Measurements from ENCODE around the gene UGT3A2.
"Not testable (repeated sequence)": the region's sequence is repeated elsewhere in the genome, so short reads cannot be mapped to it uniquely, and the experiment has no call there.

UGT3A2 gene

DNA sequence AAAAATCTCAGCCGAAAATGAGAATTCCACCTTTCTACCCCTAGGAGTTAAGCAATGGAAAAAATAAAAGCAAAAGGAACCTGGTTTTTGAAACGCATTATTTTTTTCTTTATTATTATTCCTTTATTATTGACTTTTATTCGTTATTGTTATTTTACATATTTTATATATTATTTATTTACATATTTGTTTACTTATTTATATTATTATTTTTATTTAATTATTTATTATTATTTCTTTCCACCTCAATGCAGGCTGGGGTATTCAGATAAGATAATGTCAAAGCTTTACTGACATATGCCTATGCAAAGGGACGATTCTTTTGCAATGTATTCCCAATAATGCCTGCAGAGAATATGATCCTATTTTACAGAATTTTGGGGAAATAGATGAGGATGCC is 16.7 kb downstream of the UGT3A2 start:
- DNase-seq: no peak

DNA sequence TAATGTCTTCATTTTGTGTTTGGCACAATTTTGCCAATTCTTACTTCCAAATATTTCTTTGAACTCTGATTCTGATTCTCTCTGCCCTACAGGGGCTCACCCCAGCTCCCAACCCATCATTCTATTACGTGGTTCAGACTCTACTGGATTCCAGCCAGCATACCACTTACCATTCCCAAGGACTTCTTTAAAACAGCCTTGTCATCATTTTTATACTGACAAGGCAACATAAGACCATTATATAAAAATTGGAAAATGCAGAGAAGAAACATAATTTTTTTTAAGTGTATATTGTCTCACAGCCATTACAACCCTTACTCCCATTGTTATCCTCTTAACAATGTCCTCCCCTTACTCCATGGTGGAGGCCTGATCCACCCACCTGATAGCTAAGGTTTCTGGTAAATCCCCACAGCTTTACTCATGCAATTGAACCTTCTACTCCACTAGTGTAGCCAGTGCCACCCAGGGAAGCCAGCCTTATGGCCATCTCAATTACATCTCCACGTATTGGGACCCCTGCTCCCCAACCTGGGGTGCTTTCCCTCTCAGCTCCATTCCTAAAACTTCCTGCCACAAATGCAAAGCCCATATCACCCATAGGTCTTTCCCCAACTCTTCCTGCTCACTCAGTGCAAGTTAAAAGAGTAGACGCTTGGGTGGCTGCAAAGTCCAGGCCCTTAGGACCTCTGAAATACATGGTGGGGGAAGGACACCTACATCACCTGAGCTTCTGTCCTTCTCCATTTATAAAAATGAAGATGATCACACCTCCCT is 19.1 kb downstream of the UGT3A2 start:
- no peak for DNase-seq

DNA sequence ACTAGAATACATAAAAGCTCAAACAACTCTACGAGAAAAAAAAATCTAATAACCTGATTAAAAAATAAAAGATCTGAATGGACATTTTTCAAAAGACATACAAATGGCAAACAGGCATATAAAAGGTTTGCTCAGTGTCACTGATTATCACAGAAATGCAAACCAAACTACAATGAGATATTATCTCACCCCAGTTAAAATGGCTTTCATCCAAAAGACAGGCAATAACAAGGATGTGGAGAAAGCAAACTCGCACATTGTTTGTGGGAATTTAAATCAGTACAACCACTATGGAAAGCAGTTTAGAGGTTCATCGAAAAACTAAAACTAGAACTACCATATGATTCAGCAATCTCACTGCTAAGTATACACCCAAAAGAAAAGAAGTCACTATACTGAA is 20.8 kb downstream of the UGT3A2 start:
- no peak for DNase-seq

DNA sequence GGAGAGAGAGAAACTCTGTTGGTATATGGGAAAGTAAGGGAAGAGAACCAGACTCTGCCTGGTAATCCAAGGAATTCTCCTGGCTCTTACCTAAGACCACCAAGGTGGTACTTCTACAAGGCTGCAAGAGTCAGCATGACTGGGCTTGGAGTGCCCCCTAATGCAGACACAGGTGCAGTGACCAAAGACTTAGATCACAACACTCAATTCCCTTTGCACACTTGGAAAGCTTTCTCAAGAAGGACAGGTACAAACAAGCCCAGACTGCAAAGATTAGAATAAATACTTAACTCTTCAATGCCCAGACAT is 25.2 kb downstream of the UGT3A2 start:
- no peak for DNase-seq

DNA sequence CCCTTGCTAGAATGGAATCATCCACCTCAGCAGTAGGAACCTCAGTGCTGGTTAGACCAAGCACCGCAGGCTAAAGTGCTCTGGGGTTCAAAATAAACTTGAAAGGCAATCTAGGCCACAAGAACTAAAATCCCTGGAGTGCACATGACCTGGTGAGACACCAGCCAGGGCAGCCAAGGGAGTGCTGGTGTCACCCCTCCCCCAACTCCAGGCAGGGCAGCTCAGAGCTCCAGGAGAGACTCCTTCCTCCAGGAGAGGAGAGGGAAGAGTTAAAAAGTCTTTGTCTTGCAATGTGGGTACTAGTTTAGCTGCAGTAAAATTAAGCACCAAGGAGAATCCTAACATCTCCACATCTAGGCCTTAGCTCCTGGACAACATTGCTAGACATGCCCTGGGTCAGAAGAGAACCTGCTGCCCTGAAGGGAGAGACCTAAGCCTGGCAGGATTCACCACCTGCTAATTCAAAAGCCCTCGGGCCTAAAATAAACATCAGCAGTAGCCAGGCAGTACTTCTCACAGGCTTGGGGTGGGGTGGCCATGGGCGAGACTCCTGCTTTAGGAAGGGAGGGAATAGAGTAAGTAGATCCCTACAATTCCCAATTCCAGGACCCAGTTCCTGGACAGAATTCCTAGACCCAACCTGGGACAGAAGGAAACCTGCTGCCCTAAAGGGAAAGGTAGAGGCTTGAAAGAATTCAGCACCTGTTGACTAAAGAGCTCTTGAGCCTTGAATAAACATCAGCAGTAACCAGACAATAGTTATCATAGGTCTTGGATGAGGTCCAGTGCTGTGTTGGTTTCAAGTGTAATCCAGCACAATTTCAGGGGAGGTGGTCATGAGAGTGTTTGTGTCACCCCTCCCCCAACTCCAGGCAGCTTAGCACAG is 25.8 kb downstream of the UGT3A2 start:
- DNase-seq: no peak

DNA sequence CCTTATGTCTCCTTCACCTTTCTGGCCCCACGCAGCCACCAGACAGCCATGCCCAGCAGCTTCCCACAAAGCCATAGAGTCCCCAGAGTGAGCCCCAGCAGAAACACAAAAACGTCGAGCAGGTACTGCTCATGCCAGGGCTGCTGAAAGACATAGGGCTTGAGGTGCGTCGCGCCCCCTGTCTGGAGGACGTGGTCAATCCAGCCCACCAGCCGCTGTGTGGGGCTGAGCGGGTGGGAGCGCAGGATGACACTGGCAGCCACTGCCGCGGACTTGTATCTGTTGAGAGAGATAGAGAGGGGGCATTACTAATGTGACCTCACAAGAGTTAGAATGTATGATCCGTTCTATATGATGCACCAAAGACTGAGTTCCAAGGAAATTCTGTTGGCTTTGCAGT is 31.0 kb downstream of the UGT3A2 start:
- DNase-seq: no peak

DNA sequence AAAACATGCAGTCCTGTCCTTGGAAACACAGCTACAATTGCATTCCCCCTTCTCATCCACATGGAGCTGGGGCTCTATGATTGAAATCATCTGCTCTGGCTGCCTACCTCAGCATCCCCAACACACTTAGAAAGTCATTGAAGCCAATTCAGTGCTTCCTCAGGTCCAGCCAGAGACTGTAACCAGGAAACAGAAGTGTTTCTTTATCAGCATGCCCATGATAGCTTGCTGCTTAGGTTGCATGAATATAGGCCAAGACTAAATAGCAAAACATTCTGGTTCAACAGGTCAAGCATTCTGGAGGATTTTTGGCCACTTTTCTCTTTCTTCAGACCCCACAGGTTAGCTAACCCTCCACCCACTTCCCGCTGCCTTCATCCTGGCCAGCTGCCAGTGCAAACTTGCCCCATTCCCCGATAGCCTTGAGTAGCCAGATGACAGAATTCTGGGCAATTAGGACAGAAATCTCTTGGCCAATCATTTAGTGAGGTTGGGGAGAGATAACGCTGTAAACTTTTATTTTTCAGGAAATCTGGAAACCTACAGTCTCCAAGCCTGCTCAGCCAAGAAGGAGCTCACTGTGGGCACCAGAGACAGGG is 32.0 kb downstream of the UGT3A2 start:
- not testable (repeated sequence) for DNase-seq

DNA sequence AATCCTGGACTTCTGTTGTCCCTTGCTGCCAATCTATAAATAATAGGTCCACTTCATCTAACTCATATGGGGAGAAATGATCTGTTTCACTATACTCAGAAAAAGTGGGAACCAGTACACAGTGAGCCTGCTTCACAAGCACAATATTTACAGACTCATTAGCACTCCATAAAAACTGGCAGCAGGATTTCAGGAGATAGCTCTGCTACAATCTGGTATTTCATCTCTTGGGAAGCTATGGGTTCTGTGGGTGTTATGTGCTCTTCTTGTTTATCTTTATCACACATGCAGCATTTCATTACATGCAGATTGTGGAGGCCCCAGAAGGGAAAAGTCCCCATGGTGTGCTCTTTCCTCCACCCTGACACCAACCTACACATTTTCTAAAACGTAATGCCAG is 33.2 kb downstream of the UGT3A2 start:
- no peak for DNase-seq

DNA sequence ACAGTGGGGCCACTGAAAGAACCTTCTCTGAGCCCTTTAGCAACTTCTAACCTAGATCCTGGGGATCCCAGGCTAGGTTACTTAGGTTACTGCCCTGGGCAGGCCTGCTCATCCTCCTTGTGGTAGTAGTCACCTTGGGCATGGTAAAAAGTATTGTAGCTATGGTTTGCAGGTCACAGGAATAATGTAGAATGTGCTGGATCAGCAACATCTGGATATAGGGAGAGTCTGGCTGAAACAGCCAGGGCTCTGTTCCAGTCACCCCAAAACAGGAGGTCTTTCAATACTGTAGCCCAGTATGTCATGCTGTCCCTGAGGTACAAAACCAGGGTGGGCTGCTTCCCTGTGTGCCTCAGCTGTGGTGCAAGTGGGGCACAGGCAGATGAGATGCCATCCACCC is 33.6 kb downstream of the UGT3A2 start:
- DNase-seq: no peak

DNA sequence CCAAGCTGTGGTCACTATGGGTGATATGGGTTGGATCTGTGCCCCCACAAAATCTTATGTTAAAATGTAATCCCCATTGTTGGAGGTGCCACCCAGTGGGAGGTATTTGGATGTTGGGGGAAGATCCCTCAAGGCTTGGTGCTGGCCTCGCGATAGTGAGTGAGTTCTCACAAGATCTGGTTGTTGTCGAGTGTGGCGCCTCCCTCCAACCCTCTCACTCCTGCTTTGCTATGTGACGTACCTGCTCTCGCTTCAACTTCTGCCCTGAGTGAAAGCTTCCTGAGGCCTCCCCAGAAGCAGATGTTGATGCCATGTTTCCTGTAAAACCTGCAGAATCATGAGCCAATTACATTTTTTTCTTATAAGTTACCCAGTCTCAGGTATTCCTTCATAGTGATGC is 35.5 kb downstream of the UGT3A2 start:
- no peak for DNase-seq

DNA sequence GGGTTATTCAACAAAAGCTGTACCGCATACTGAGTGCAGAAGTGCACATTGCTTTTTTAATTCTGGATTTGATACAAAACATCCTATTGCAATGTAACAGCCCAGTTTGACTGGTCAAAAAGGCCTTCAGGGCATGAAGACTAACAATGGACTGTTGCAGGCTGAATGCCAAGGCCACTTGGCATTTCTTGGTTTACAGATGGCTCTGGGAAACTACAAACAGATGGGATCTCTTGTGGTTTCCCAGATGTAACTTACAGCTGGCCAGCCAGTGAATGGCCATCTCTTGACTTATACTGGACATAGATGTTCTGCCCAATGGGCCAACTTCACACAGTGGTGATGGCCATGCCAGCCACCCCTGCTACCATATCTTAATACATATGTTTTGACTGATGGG is 36.8 kb downstream of the UGT3A2 start:
- DNase-seq: no peak

DNA sequence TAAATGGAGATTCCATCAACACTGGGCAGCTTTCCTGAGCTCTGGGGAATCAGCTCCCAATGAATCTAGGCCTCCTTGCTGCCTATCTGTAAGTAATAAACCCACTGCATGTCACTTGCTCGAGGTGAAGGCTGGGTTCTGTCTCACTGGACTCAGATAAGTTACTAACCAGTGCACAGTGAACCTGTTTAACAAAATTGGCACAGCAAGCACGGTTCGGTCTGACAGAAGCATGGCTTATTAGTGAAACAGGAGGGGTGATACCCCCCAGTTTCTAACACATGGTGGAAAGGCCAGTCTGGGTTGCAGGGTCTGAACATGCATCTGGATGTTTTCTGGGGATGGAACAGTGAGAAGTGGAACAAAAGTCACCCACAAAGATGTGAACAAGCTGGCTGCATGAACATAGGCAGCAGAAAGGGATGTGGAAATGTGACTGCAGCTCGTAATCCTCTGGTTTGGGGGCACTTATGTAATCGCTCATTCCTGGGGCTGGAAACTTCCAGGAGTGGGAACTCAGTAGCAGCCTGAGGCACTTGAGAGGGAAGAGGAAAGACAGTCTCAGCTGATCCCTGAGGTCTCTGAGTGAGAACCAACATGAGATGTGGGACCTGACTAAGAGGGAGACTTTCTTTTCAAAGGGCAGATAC is 37.7 kb downstream of the UGT3A2 start:
- no peak for DNase-seq

DNA sequence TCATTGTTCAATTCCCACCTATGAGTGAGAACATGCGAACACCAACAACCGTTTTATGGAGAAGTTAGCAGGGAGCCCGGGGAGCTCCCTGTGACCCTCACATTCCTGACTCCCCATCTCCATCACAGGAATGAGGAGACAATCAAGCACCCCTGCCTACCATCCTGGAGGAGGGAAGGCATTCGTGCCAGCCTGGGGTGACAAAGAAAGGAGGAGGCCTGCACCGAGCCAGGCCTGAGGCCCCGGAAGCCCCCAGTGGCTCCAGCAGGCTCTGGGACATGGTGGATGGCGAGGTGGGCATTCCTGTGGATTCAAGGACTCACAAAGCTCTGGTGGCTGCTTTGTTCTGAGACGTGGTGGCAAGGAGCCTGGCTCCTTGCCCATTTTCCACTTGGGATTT is 39.0 kb downstream of the UGT3A2 start:
- no peak for DNase-seq

DNA sequence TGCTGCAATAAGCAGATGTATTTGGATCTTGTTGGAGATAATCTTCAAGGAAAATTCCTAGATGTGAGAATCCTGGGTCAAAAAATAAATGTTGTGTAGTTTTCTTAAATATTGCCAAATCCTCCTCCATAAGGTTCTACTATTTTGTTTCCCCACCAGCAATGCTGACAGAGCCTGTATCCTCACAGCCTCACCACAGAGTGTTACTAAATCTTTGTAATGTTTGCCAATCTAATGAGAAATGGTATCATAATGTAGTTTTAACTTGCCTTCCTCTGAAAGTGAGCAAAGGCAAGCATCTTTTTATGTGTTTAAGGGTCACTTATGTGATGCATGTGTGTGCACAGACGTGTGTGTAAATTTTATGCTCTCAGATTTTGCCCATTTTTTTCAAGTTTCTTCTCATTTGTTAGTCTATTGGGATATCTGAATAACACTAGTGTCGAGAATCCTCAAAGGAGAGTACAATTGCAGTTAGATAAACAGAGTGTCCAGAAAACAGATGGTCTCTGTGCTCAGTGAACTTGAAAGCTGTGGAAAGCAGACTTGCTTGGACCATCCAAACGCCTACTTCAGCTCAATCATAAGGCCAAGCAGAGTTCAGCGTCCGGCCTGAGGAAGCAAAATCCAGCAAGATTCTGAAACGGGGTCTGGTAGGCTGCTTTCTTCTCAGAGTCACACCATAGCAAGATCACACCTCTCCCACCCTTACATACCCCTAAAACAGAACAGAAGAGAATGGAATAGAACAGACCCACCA is 39.8 kb downstream of the UGT3A2 start:
- DNase-seq: no peak

DNA sequence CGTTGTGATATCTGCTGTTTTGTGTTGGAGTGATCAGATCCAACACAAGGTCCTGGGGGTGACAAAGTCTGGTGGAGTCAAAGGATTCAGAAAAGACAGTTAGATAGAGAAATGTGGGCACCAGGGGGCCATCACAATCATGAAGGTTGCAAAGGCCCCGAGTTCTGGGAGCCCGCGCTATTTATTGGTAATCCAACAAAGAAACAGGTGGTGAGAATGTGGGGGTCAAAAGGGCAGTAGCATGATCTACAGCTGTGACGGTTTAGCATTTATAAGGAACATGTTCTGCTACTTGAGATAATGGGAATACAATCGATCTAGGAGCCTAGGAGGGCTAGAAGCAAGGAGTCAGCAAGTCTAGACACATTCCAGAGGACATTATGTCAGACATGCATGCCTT is 44.4 kb downstream of the UGT3A2 start:
- DNase-seq: not testable (repeated sequence)

DNA sequence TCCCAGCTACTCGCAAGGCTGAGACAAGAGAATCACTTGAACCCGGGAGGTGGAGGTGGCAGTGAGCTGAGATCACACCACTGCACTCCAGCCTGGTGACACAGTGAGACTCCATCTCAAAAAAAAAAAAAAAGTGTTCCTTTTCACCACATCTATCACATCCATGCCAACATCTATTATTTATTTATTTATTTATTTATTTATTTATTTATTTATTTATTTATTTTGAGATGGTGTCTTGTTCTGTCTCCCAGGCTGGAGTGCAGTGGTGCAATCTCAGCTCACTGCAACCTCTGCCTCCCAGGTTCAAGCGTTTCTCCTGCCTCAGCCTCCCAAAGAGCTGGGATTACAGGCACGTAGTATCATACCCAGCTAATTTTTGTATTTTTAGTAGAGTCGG is 47.1 kb downstream of the UGT3A2 start:
- DNase-seq: not testable (repeated sequence)

DNA sequence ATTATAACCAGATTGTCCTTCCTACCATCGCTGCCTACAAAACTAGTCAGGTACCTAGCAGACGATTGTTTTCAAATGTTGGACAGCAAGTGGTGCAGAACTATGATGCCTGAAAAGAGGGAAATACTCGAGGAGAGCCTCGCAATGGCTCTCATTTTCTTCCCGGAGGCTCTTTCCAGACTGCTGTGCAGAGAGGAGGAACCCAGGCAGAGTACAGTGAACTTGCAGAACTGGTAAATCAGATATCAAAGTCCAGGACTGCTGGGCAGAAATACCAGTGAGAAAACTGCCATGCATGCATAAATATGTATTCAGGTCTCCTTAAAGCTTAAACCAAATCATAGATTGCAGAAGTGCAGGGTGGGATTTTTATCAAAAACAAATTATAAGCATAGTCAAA is 49.1 kb downstream of the UGT3A2 start:
- DNase-seq: no peak

DNA sequence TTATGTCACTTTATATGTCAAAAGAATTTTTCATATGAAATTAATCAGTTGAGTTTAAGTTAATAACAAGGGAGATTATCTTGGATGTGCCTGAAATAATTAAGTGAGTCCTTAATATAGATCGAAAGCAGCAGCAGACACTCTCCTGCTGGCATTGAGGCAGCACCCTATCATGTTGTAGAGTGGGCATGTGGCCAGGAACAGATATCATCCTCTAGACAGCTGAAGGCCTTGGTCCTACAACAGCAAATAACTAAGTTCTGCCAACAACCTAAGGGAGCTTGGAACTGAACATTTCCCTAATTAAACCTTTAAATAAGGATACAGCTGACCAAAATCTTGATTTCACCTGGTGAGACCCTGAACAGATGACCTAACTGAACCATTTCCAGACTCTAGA is 49.7 kb downstream of the UGT3A2 start:
- DNase-seq: no peak

DNA sequence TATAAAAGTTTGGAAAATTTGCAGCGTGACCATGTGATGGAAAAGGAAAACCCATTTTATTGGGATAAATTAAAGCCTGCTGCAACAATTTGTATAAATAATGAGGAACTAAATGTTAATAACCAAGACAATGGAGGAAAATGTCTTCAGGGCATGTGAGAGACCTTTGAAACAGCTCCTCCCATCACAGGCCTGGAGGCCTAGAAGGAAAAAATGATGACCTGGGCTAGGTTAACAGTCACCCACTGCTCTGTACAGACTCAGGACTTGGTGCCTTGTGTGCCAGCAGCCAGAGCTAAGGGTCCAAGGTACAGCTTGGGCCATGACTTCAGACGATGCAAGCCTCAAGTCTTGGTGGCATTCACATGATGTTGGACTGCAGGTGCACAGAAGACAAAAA is 53.5 kb downstream of the UGT3A2 start:
- no peak for DNase-seq

DNA sequence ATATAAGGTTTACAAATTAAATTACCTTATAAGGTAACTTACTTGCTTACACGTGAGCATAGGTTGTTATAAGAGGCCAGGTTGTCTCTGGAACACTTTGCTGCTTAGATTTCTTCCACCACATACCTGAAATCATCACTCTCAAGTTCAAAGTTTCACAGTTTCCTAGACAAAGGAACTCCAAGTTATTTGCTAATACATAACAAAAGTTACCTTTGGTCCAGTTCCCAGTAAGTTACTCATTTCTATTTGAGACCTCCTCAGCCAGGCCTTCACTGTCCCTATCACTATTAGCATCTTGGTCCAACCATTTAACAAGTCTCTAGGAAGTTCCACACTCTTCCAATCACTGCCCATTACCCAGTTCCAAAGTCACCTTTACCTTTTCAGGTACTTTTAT is 57.0 kb downstream of the UGT3A2 start:
- no peak for DNase-seq

DNA sequence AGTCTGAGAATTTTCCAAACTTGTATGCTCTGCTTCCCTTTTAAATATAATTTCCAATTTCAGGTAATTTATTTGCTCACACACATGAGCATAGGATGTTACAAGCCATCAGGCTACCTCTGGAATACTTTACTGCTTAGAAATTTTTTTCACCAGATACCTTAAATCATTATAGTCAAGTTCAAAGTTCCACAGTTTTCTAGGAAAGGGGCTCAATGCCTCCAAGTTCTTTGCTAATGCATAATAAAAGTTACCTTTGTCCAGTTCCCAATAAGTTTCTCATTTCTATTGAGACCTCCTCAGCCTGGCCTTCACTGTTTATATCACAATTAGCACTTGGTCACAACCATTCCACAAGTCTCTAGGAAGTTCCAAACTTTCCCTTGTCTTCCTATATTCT is 59.3 kb downstream of the UGT3A2 start:
- no peak for DNase-seq

DNA sequence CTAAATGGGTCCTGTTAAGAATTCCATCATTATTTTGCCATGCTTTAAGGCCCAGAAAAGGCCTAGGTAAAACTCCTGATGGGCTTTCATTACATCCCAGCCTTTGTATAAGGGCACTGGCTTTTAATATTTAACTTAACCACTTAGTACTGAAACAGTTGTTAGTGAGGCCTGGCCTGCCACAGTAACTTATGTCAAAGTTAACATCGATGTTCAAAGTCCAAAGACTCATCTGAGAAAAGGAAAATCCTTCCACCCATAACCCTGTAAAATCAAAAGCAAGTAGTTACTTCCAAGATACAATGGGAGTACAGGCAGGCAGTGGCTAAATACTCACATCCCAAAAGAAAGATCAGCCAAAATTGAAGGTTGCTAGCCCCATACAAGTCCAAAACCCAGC is 60.5 kb downstream of the UGT3A2 start:
- DNase-seq: no peak

DNA sequence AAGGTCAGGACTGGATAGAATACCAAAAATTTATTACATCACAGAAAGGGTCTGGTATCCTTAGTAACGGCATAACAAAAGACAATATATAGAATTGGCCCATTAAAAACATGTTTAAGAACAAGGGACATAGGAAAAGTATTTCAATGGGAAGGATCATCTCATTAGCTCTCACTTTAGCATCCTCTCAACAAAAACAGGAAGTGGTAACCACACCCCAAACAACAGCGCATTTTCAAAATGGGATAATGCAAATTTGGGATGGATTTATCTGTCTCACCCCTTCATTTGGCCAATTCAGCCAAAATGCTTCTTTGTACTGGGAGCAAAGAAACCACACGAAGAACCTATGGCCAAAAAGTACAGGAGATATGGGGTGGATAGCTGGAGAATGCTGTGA is 65.7 kb downstream of the UGT3A2 start:
- DNase-seq: no peak
